RWPE1 (cell line): ENCODE data around the gene FOCAD.
A peak's percentile ranks its signal among the peaks of the same experiment; 100 is the strongest.
"Not testable (repeated sequence)": the region's sequence is repeated elsewhere in the genome, so short reads cannot be mapped to it uniquely, and the experiment has no call there.

Experiments used
- CTCF ChIA-PET: fragments of 350-600 bp; sonication (Branson Sonifier 250); formaldehyde crosslinking; extraction: SDS; loops from one replicate; lab custom pipeline; 2021; lab: Yijun Ruan, JAX
- POLR2A ChIA-PET: fragments of 400-600 bp; formaldehyde crosslinking; extraction: SDS; loops from one replicate; lab custom pipeline; 2020; ENCODE audit warnings: antibody characterized with exemption; ENCODE audit not compliant: low non-redundant PET; lab: Yijun Ruan, JAX
- DNase-seq: peaks from one replicate; pipeline ENCODE4 v3.0.0; 2012; ENCODE audit warnings: low spot score
- H3K27ac ChIP-seq: fragments of 450-650 bp; 2 replicates; pipeline ENCODE4 v1.5.1; 2017
- CTCF ChIP-seq: fragments of 450-650 bp; conservative IDR thresholded peaks from 2 replicates; pipeline ENCODE4 v1.5.1; 2017; ENCODE audit warnings: low read depth, mild to moderate bottlenecking

The FOCAD gene

DNA sequence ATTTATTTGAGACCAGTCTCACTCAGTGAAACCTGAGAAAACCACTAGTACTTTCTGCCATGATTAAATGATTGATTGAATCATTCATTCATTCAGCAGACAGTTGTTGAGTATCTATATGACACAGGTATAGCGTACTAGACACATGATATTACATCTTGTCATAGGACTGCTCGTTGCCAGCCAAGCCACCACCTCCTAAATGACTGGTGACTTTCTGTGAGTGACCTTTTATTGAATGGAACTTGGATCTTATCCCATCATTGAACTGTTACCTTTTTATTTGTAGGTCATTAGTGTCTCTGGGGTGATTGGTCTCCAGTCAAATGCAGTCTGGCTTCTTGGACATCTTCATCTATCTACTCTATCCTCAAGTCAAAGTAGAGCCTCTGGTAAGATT lies 266.6 kb downstream of the FOCAD start:
- POLR2A ChIA-PET, result no interaction called here
- no peak for DNase-seq
- TF ChIP-seq CTCF, result no peak
- CTCF ChIA-PET, result no interaction called here
- H3K27ac ChIP-seq, result no peak overlapping the region

GRCh38 chr9:20962536-20963225 lies 278.6 kb downstream of the FOCAD start:
- ChIA-PET POLR2A (no interaction called here), CTCF (interaction anchor here (0.5 kb wide), 1 partner anchor 58 kb away, joined by 5 read pairs; no protein-coding TSS in a partner anchor)
- no peak overlapping the region for H3K27ac ChIP-seq
- DNase-seq, result no peak
- TF ChIP-seq CTCF, result no peak

DNA sequence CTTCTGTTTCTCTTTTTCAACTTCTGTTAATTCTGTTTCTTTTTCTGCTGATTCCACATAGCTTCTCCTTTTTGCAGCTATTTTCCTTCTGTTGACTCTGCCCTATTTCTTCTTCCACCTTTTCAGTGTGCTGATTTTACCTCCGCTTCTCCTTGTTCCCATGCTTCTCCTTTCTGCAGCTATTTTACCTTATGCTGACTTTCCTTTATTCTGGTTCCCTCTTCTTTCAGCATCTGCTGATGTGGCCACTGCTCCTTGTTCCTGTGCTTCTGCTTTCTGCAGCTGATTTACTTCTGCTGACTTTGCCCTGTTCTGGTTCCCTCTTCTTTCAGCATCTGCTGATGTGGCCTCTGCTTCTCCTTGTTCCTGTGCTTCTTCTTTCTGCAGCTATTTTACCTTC lies 288.6 kb downstream of the FOCAD start:
- no peak for TF ChIP-seq CTCF
- no peak for DNase-seq
- H3K27ac ChIP-seq, result no peak overlapping the region
- ChIA-PET POLR2A (no interaction called here), CTCF (interaction anchor here (0.7 kb wide), 1 partner anchor 92 kb away, joined by 4 read pairs; no protein-coding TSS in a partner anchor)

DNA sequence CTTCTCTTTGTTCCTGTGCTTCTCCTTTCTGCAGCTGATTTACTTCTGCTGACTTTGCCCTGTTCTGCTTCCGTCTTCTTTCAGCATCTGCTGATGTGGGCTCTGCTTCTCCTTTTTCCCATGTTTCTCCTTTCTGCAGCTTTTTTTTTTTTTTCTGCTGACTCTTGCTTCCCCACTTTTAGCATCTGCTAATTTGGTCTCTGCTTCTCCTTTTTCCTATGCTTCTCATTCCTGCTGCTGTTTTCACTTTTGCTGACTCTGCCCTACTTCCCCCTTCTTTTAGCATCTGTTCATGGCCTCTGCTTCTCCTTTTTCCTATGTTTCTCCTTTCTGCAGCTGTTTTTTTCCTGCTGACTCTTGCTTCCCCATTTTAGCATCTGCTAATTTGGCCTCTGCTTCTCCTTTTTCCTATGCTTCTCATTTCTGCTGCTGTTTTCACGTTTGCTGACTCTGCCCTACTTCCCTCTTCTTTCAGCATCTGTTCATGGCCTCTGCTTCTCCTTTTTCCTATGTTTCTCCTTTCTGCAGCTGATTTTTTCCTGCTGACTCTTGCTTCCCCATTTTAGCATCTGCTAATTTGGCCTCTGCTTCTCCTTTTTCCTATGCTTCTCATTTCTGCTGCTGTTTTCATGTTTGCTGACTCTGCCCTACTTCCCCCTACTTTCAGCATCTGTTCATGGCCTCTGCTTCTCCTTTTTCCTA lies 289.3 kb downstream of the FOCAD start:
- CTCF ChIA-PET, result interaction anchor here (0.7 kb wide), 2 partner anchors 13 to 93 kb away, joined by 3 to 4 read pairs; no protein-coding TSS in a partner anchor
- H3K27ac ChIP-seq, DNase-seq, POLR2A ChIA-PET: not testable (repeated sequence)

DNA sequence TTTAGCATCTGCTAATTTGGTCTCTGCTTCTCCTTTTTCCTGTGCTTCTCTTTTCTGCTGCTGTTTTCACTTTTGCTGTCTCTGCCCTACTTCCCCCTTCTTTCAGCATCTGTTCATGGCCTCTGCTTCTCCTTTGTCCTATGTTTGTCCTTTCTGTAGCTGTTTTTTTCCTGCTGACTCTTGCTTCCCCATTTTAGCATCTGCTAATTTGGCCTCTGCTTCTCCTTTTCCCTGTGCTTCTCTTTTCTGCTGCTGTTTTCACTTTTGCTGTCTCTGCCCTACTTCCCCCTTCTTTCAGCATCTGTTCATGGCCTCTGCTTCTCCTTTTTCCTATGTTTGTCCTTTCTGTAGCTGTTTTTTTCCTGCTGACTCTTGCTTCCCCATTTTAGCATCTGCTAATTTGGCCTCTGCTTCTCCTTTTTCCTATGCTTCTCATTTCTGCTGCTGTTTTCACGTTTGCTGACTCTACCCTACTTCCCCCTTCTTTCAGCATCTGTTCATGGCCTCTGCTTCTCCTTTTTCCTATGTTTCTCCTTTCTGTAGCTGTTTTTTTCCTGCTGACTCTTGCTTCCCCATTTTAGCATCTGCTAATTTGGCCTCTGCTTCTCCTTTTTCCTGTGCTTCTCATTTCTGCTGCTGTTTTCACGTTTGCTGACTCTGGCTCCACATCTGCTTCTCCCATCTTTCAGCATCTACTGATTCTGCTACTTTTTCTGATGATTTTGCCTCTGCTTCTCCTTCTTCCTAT lies 290.3 kb downstream of the FOCAD start:
- CTCF ChIA-PET, result interaction anchor here (0.7 kb wide), 1 partner anchor 14 kb away, joined by 3 read pairs; no protein-coding TSS in a partner anchor
- POLR2A ChIA-PET, H3K27ac ChIP-seq, DNase-seq: not testable (repeated sequence)

- no peak for TF ChIP-seq CTCF
- H3K27ac ChIP-seq, result no peak overlapping the region
- POLR2A ChIA-PET, result no interaction called here
- no peak for DNase-seq
- CTCF ChIA-PET, result no interaction called here
These were observed 294.2 kb downstream of the FOCAD start for GRCh38 chr9:20978249-20978648.

- H3K27ac ChIP-seq, result peak overlapping the region; percentile 54
These were observed 296.9 kb downstream of the FOCAD start for GRCh38 chr9:20980832-20981455.

More at GRCh38 chr9:20980832-20981455, 296.9 kb downstream of the FOCAD start:
- TF ChIP-seq CTCF, result no peak
- no peak for DNase-seq
- ChIA-PET POLR2A (no interaction called here), CTCF (interaction anchor here (0.7 kb wide), 2 partner anchors 46 to 131 kb away, joined by 3 to 4 read pairs; no protein-coding TSS in a partner anchor)
